H1 (cell line): ENCODE results near the gene CAPN15. TPM values are rescaled to one million over a fixed set of nuclear protein-coding genes. Genes with fewer than 3 reads are reported as not detected.

Experiments used
- CTCF ChIA-PET: fragments of 300-600 bp; sonication (Branson Sonifier 250); formaldehyde crosslinking; loops from one replicate; lab custom pipeline; 2021; ENCODE audit not compliant: partially characterized antibody; lab: Charles Lee
- POLR2A ChIA-PET: fragments of 300-600 bp; sonication (Branson Sonifier 250); formaldehyde crosslinking; loops from one replicate; lab custom pipeline; 2021; ENCODE audit warnings: inconsistent platforms; ENCODE audit not compliant: partially characterized antibody; lab: Charles Lee
- DNase-seq, 2 experiments: peaks; one replicate each; pipeline versions ENCODE4 v3.0.0 to v3.0.0-alpha.2; 2010 to 2022; ENCODE audit warnings: low spot score in 2 of 2, low read depth in 1 of 2, mixed read lengths in 1 of 2
- FAIRE-seq: peaks from 2 replicates; lab custom pipeline; 2011; peaks lifted over from hg19 to GRCh38; lab: Jason Lieb, UNC
- H2AFZ ChIP-seq: 2 replicates; pipeline ENCODE4 v1.8.1; 2012; ENCODE audit warnings: low read length, inconsistent platforms
- H2AK5ac ChIP-seq: 2 replicates; pipeline ENCODE4 v1.6.1; 2013; ENCODE audit warnings: low read depth, low read length
- H2BK120ac ChIP-seq: replicated peaks from 2 replicates; pipeline ENCODE3; 2013; ENCODE audit warnings: low read depth, low read length, inconsistent platforms
- H2BK12ac ChIP-seq: 2 replicates; pipeline ENCODE4 v1.6.1; 2013; ENCODE audit warnings: low read depth, low read length
- H2BK15ac ChIP-seq: 2 replicates; pipeline ENCODE4 v1.6.1; 2013; ENCODE audit warnings: low read length
- H2BK20ac ChIP-seq: 2 replicates; pipeline ENCODE4 v1.6.1; 2013; ENCODE audit warnings: low read length
- H2BK5ac ChIP-seq: 2 replicates; pipeline ENCODE4 v1.6.1; 2013; ENCODE audit warnings: low read depth, low read length
- H3K14ac ChIP-seq: 2 replicates; pipeline ENCODE4 v1.6.1; 2013; ENCODE audit warnings: inconsistent platforms; ENCODE audit not compliant: insufficient read length
- H3K18ac ChIP-seq: 2 replicates; pipeline ENCODE4 v1.6.1; 2013; ENCODE audit warnings: low read length; ENCODE audit errors: extremely low read depth
- H3K23ac ChIP-seq: 2 replicates; pipeline ENCODE4 v1.6.1; 2013; ENCODE audit warnings: inconsistent platforms; ENCODE audit not compliant: insufficient read length
- H3K23me2 ChIP-seq: 2 replicates; pipeline ENCODE4 v1.6.1; 2013; ENCODE audit warnings: low read depth, low read length
- H3K27ac ChIP-seq: 2 replicates; pipeline ENCODE4 v1.6.1; 2011; ENCODE audit warnings: low read depth, low read length, inconsistent platforms
- H3K27me3 ChIP-seq, 4 experiments: replicated peaks in 1 of 4; 1 replicate in 1 of 4; 2 replicates in 3 of 4; pipeline versions ENCODE4 v1.6.1 to v1.8.1; 2011 to 2013; ENCODE audit warnings: low read length in 3 of 4, mild to moderate bottlenecking in 3 of 4, inconsistent platforms in 2 of 4, mixed read lengths in 2 of 4, moderate library complexity in 1 of 4; ENCODE audit not compliant: control insufficient read depth in 3 of 4, insufficient read depth in 3 of 4; ENCODE audit errors: extremely low read depth in 1 of 4
- H3K36me3 ChIP-seq, 4 experiments: 2 replicates each; pipeline versions ENCODE4 v1.6.1 to v1.8.1; 2011 to 2013; ENCODE audit warnings: mild to moderate bottlenecking in 4 of 4, low read length in 3 of 4, moderate library complexity in 2 of 4, control low read depth in 1 of 4, inconsistent platforms in 1 of 4; ENCODE audit not compliant: insufficient read depth in 4 of 4, control insufficient read depth in 2 of 4
- H3K4ac ChIP-seq: replicated peaks from 2 replicates; pipeline ENCODE3; 2013; ENCODE audit warnings: low read length, low read depth, mixed read lengths, inconsistent platforms; ENCODE audit not compliant: insufficient read length
- H3K4me1 ChIP-seq, 4 experiments: replicated peaks in 1 of 4; 1 replicate in 1 of 4; 2 replicates in 3 of 4; pipeline versions ENCODE4 v1.6.1 to v1.8.1; 2011 to 2013; ENCODE audit warnings: low read length in 3 of 4, inconsistent platforms in 2 of 4, mixed read lengths in 1 of 4; ENCODE audit not compliant: insufficient read depth in 4 of 4, control insufficient read depth in 3 of 4
- H3K4me2 ChIP-seq, 2 experiments: 2 replicates each; pipeline versions ENCODE4 v1.6.1 to v1.8.1; 2011 to 2013; ENCODE audit warnings: low read depth in 2 of 2, low read length in 2 of 2, control low read depth in 1 of 2, inconsistent platforms in 1 of 2, mild to moderate bottlenecking in 1 of 2; ENCODE audit not compliant: insufficient read depth in 1 of 2
- H3K4me3 ChIP-seq, 4 experiments: fragments of 200-600, 300-600 bp in 1 of 4; sonication (generic), shearing (Covaris generic), sonication (Bioruptor Twin) in 1 of 4; 2 replicates each; pipeline versions ENCODE4 v1.5.1 to v1.8.1; 2011 to 2016; ENCODE audit warnings: low read length in 4 of 4, low read depth in 3 of 4, control low read depth in 2 of 4, inconsistent platforms in 2 of 4, mild to moderate bottlenecking in 2 of 4, mixed read lengths in 1 of 4, moderate library complexity in 1 of 4; ENCODE audit not compliant: insufficient read depth in 2 of 4; ENCODE audit errors: extremely low read depth in 1 of 4
- H3K56ac ChIP-seq: replicated peaks from 2 replicates; pipeline ENCODE3; 2013; ENCODE audit warnings: low read depth, mild to moderate bottlenecking, mixed read lengths, low read length, inconsistent platforms; ENCODE audit not compliant: insufficient read length
- H3K79me1 ChIP-seq: 2 replicates; pipeline ENCODE4 v1.6.1; 2013; ENCODE audit warnings: low read depth, low read length, control low read depth
- H3K79me2 ChIP-seq, 2 experiments: 2 replicates each; pipeline versions ENCODE4 v1.6.1 to v1.8.1; 2012 to 2013; ENCODE audit warnings: low read length in 2 of 2, mild to moderate bottlenecking in 2 of 2, inconsistent platforms in 1 of 2; ENCODE audit not compliant: insufficient read depth in 2 of 2, control insufficient read depth in 1 of 2
- H3K9ac ChIP-seq, 4 experiments: replicated peaks in 1 of 4; 1 replicate in 1 of 4; 2 replicates in 3 of 4; pipeline versions ENCODE4 v1.6.1 to v1.8.1; 2011 to 2013; ENCODE audit warnings: low read depth in 3 of 4, low read length in 3 of 4, control low read depth in 2 of 4, mild to moderate bottlenecking in 2 of 4, moderate library complexity in 2 of 4, inconsistent platforms in 1 of 4; ENCODE audit errors: extremely low read depth in 1 of 4
- H3K9me3 ChIP-seq, 2 experiments: 2 replicates each; pipeline versions ENCODE4 v1.6.1 to v1.8.1; 2012 to 2013; ENCODE audit warnings: mild to moderate bottlenecking in 2 of 2, moderate library complexity in 2 of 2, control low read depth in 1 of 2, inconsistent platforms in 1 of 2, low read depth in 1 of 2, low read length in 1 of 2, mixed read lengths in 1 of 2; ENCODE audit not compliant: insufficient read depth in 2 of 2
- H4K20me1 ChIP-seq, 2 experiments: replicated peaks in 1 of 2; 2 replicates each; pipeline versions ENCODE3 to v1.8.1; 2011 to 2013; ENCODE audit warnings: inconsistent platforms in 2 of 2, low read length in 2 of 2, mild to moderate bottlenecking in 1 of 2; ENCODE audit not compliant: insufficient read depth in 2 of 2, control insufficient read depth in 1 of 2
- H4K5ac ChIP-seq: 2 replicates; pipeline ENCODE4 v1.6.1; 2013; ENCODE audit warnings: low read length, low read depth, mixed read lengths, inconsistent platforms; ENCODE audit not compliant: insufficient read length
- H4K8ac ChIP-seq: 2 replicates; pipeline ENCODE4 v1.8.0; 2013; ENCODE audit warnings: mild to moderate bottlenecking, moderate library complexity, low read length, inconsistent platforms; ENCODE audit not compliant: insufficient read depth; ENCODE audit errors: extremely low read depth
- H4K91ac ChIP-seq: replicated peaks from 2 replicates; pipeline ENCODE3; 2013; ENCODE audit warnings: low read length, mixed read lengths, inconsistent platforms; ENCODE audit not compliant: insufficient read length
- CBX5 ChIP-seq: fragments of 300-800, 300-1000 bp; sonication (generic); IDR thresholded peaks from 2 replicates; pipeline ENCODE4 v1.7.1; 2016; ENCODE audit warnings: antibody characterized with exemption, low read length, low read depth
- CREB1 ChIP-seq: IDR thresholded peaks from 2 replicates; pipeline ENCODE4 v1.6.1; 2012; ENCODE audit warnings: inconsistent platforms
- EGR1 ChIP-seq: IDR thresholded peaks from 2 replicates; pipeline ENCODE4 v1.6.1; 2011; ENCODE audit warnings: low read depth, low read length, borderline replicate concordance
- EP300 ChIP-seq, 2 experiments: IDR thresholded peaks; 1 replicate in 1 of 2; 2 replicates in 1 of 2; pipeline ENCODE4 v1.6.1; 2011 to 2012; ENCODE audit warnings: low read depth in 2 of 2, low read length in 2 of 2, mild to moderate bottlenecking in 2 of 2, borderline replicate concordance in 1 of 2, inconsistent platforms in 1 of 2, moderate library complexity in 1 of 2
- GABPA ChIP-seq: IDR thresholded peaks from 2 replicates; pipeline ENCODE4 v1.6.1; 2011; ENCODE audit warnings: mild to moderate bottlenecking, low read length, moderate library complexity, borderline replicate concordance; ENCODE audit not compliant: insufficient read depth
- KDM1A ChIP-seq: fragments of 200-600, 300-600 bp; sonication (generic); IDR thresholded peaks from 2 replicates; pipeline ENCODE4 v1.7.1; 2016; ENCODE audit warnings: mild to moderate bottlenecking, low read length, borderline replicate concordance
- KDM5A ChIP-seq: fragments of 200-600 bp; IDR thresholded peaks from 2 replicates; pipeline ENCODE4 v1.7.1; 2012; ENCODE audit warnings: mild to moderate bottlenecking, low read length, inconsistent platforms, mixed read lengths
- NRF1 ChIP-seq: IDR thresholded peaks from 2 replicates; pipeline ENCODE4 v1.6.1; 2011; ENCODE audit warnings: mild to moderate bottlenecking, low read depth, low read length, improper control_type of control experiment
- SIRT6 ChIP-seq: IDR thresholded peaks from one replicate; pipeline ENCODE4 v1.7.1; 2012; ENCODE audit warnings: low read length, inconsistent platforms
- SIX5 ChIP-seq: IDR thresholded peaks from 2 replicates; pipeline ENCODE4 v1.6.1; 2011; ENCODE audit warnings: mild to moderate bottlenecking, low read depth, low read length
- TAF7 ChIP-seq: optimal IDR thresholded peaks from 2 replicates; pipeline ENCODE3; 2011; ENCODE audit warnings: low read depth, mild to moderate bottlenecking, inconsistent platforms, low read length, moderate library complexity, borderline replicate concordance
- YY1 ChIP-seq: IDR thresholded peaks from 2 replicates; pipeline ENCODE4 v1.6.1; 2011; ENCODE audit warnings: low read depth, mild to moderate bottlenecking, low read length
- ZNF274 ChIP-seq: IDR thresholded peaks from 2 replicates; pipeline ENCODE4 v1.7.0; 2012; ENCODE audit warnings: low read length, borderline replicate concordance; ENCODE audit errors: extremely low read depth
- WGBS, 2 experiments: shearing (Covaris generic) in 1 of 2; methylation state at CpG; one replicate each; pipeline versions ENCODE4 v1.1.6 to v1.1.7; 2013 to 2015; ENCODE audit warnings: low lambda C conversion rate in 2 of 2, mixed read lengths in 2 of 2, inconsistent platforms in 1 of 2, low coverage in 1 of 2, missing lambda C conversion rate in 1 of 2; ENCODE audit not compliant: insufficient replicate concordance in 2 of 2, insufficient coverage in 1 of 2, insufficient read length in 1 of 2; ENCODE audit errors: extremely low coverage in 1 of 2, missing lambda C conversion rate in 1 of 2; 5-methylcytosine and 5-hydroxymethylcytosine counted together
- polyA plus RNA-seq, 7 experiments: library from polyadenylated mRNA; depleted of rRNA in 3 of 7; stranded (reverse) in 5 of 7; unstranded in 2 of 7; fragments of >200 nt in 5 of 7; fragments of 200-250 nt in 2 of 7; gene quantifications; 1 replicate in 5 of 7; 2 replicates in 1 of 7; 4 replicates in 1 of 7; pipeline versions ENCODE4 v1.2.1 to v1.2.3, GENCODE V29; 2011 to 2013; ENCODE audit warnings: missing spikeins in 2 of 7, mixed read lengths in 2 of 7
- total RNA-seq: library from RNA; stranded (reverse); fragmentation: NEBNext Ultra II Directional; extraction: Animal tissue kit (Norgen Biotek cat#: 25700); gene quantifications from 2 replicates; pipeline ENCODE4 v1.2.1, GENCODE V29; 2021

CAPN15 gene
- total and polyA plus RNA-seq, 2 of the 8 experiments (the other 6 are each of a cell fraction or from before 2014, with no cell fraction given): 38.9 to 76.9 TPM

DNA sequence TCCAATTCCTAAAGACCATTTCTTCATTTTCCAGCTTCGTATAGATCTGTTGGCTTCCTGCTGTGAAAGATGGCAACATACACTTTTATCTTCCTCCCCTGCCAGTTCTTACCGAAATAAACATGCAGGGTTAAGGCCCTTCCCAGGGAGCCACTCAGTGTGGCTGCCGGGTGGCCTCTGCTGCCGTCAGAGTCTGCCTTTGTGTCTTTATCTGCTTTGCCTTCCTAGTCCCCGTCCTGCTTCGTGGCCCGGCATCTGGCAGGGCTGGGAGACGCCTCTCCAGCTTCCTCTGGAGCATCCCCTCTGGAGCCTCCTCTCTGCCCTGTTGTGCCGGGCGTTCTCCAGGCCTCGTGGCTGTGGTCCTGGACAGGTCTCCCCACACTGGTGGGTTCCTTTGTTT is 30.3 kb upstream of the CAPN15 start:
- peaks cover 0 to 3% of the 10 kb centered on the region in 2 experiments for H4K20me1 ChIP-seq
- FAIRE-seq: no peak
- H4K5ac ChIP-seq: no peak overlapping the region
- no peak overlapping the region for H2BK15ac ChIP-seq
- no peaks in the 10 kb centered on the region for H3K79me1 ChIP-seq
- H2AK5ac ChIP-seq: no peak overlapping the region
- ChIA-PET CTCF (interaction anchor here (0.6 to 3.7 kb wide), 7 partner anchors 10 to 110 kb away, joined by 3 to 19 read pairs (median 4); no protein-coding TSS in a partner anchor), POLR2A (interaction anchor here (0.8 to 2.1 kb wide), 2 partner anchors 13 to 40 kb away, joined by 3 to 8 read pairs; no protein-coding TSS in a partner anchor)
- H4K91ac ChIP-seq: no peak overlapping the region
- no peaks in the 10 kb centered on the region; a peak in 1 of 7 replicates for H3K4me1 ChIP-seq
- no peak overlapping the region for H3K56ac ChIP-seq
- no peaks in the 10 kb centered on the region for H3K27me3 ChIP-seq
- no peak overlapping the region for H2BK20ac ChIP-seq
- H3K18ac ChIP-seq: no peak overlapping the region
- H2BK5ac ChIP-seq: no peak overlapping the region
- H3K36me3 ChIP-seq: no peaks in the 10 kb centered on the region
- H3K14ac ChIP-seq: no peak overlapping the region
- H3K4me2 ChIP-seq: no peak overlapping the region
- H4K8ac ChIP-seq: peak overlapping the region; percentile 86; the same call in 1 of the 2 replicates
- H2BK120ac ChIP-seq: no peak overlapping the region
- no peak overlapping the region for H3K4me3 ChIP-seq
- 89% methylated on average over 11 of the region's 11 CpGs; no CpG with 5 or more reads in 1 of the 2 experiments for WGBS, 2 experiments
- H3K4ac ChIP-seq: no peak overlapping the region
- no peak overlapping the region for H3K9ac ChIP-seq
- H3K27ac ChIP-seq: no peak overlapping the region
- no peaks in the 10 kb centered on the region for H3K9me3 ChIP-seq
- no peaks in the 10 kb centered on the region for H3K23me2 ChIP-seq
- no peak overlapping the region for H3K23ac ChIP-seq
- no peak overlapping the region for H2BK12ac ChIP-seq
- no peaks in the 10 kb centered on the region for H3K79me2 ChIP-seq
- no peak for DNase-seq
- H2AFZ ChIP-seq: no peak overlapping the region
- TF ChIP-seq YY1: no peak
- no peak for TF ChIP-seq KDM5A
- no peak for TF ChIP-seq CREB1
- TF ChIP-seq SIRT6: no peak
- no peak for TF ChIP-seq SIX5
- TF ChIP-seq EGR1: no peak
- TF ChIP-seq NRF1: no peak
- no peak for TF ChIP-seq TAF7
- no peak for TF ChIP-seq KDM1A
- TF ChIP-seq EP300 (IDR thresholded peaks at IDR 0.05; ENCODE audit: borderline replicate concordance in 1 of 2, low read depth in 2 of 2, low read length in 2 of 2): no peak
- no peak for TF ChIP-seq CBX5
- no peak for TF ChIP-seq GABPA
- no peak for TF ChIP-seq ZNF274
